Measurements from ENCODE around the gene PHYH. TPM values are rescaled to one million over a fixed set of nuclear protein-coding genes. Genes with fewer than 3 reads are reported as not detected.

PHYH gene
- total RNA-seq, 3 donors from 2014 or later, result 23.7 to 74.7 (median 26.9) TPM

GRCh38 chr10:13329565-13329964, 29.7 kb upstream of the PHYH start:
- intact Hi-C loops (cut with DNase I; ENCODE audit: low total_unique reads), result no loop called here
- Histone ChIP-seq H3K4me3 (no peak overlapping the region), H3K4me1 (no peaks in the 10 kb centered on the region), H3K27me3 (no peaks in the 10 kb centered on the region), H3K36me3 (no peaks in the 10 kb centered on the region), H3K27ac (no peak overlapping the region), H3K9me3 (no peaks in the 10 kb centered on the region)
- no peak for TF ChIP-seq CTCF (IDR thresholded peaks at IDR 0.05)
- no peak for TF ChIP-seq POLR2AphosphoS5 (IDR thresholded peaks at IDR 0.05)
- TF ChIP-seq POLR2A (IDR thresholded peaks at IDR 0.05), result no peak
- no peak for DNase-seq (ENCODE audit: low spot score in 2 of 2)

GRCh38 chr10:13328613-13329012, 28.7 kb upstream of the PHYH start:
- no peaks in the 10 kb centered on the region for H3K4me1 ChIP-seq
- H3K27ac ChIP-seq, result no peak overlapping the region
- DNase-seq (ENCODE audit: low spot score in 2 of 2), result no peak
- no peak overlapping the region for H3K4me3 ChIP-seq
- intact Hi-C loops (cut with DNase I; ENCODE audit: low total_unique reads), result no loop called here
- no peaks in the 10 kb centered on the region for H3K27me3 ChIP-seq
- H3K9me3 ChIP-seq, result no peaks in the 10 kb centered on the region
- H3K36me3 ChIP-seq, result no peaks in the 10 kb centered on the region
- TF ChIP-seq POLR2AphosphoS5 (IDR thresholded peaks at IDR 0.05) (no peak), CTCF (IDR thresholded peaks at IDR 0.05) (no peak), POLR2A (IDR thresholded peaks at IDR 0.05) (no peak)

- intact Hi-C loops (cut with DNase I; ENCODE audit: low total_unique reads), result no loop called here
- no peak for DNase-seq (ENCODE audit: low spot score in 2 of 2)
- H3K9me3 ChIP-seq, result no peaks in the 10 kb centered on the region
- no peak for TF ChIP-seq POLR2AphosphoS5 (IDR thresholded peaks at IDR 0.05)
- no peak for TF ChIP-seq POLR2A (IDR thresholded peaks at IDR 0.05)
- TF ChIP-seq CTCF (IDR thresholded peaks at IDR 0.05), result no peak
- H3K27ac ChIP-seq, result no peak overlapping the region
- no peak overlapping the region for H3K4me3 ChIP-seq
- no peaks in the 10 kb centered on the region for H3K27me3 ChIP-seq
- no peaks in the 10 kb centered on the region for H3K4me1 ChIP-seq
- H3K36me3 ChIP-seq, result no peaks in the 10 kb centered on the region
These were observed 28.3 kb upstream of the PHYH start for GRCh38 chr10:13328126-13328525.

- Histone ChIP-seq H3K27me3 (no peaks in the 10 kb centered on the region), H3K9me3 (no peaks in the 10 kb centered on the region), H3K27ac (no peak overlapping the region), H3K4me1 (no peaks in the 10 kb centered on the region), H3K4me3 (no peak overlapping the region), H3K36me3 (no peaks in the 10 kb centered on the region)
- intact Hi-C loops (cut with DNase I; ENCODE audit: low total_unique reads), result no loop called here
- no peak for TF ChIP-seq CTCF (IDR thresholded peaks at IDR 0.05)
- no peak for TF ChIP-seq POLR2AphosphoS5 (IDR thresholded peaks at IDR 0.05)
- TF ChIP-seq POLR2A (IDR thresholded peaks at IDR 0.05), result no peak
- no peak for DNase-seq (ENCODE audit: low spot score in 2 of 2)
These were observed 27.7 kb upstream of the PHYH start for GRCh38 chr10:13327534-13327933.

GRCh38 chr10:13322615-13323148, 22.8 kb upstream of the PHYH start:
- H3K4me1 ChIP-seq, result no peaks in the 10 kb centered on the region
- intact Hi-C loops (cut with DNase I; ENCODE audit: low total_unique reads), result no loop called here
- TF ChIP-seq POLR2AphosphoS5 (IDR thresholded peaks at IDR 0.05) (no peak), CTCF (IDR thresholded peaks at IDR 0.05) (no peak), POLR2A (IDR thresholded peaks at IDR 0.05) (no peak)
- no peaks in the 10 kb centered on the region for H3K36me3 ChIP-seq
- no peaks in the 10 kb centered on the region for H3K27me3 ChIP-seq
- H3K27ac ChIP-seq, result no peak overlapping the region
- no peak for DNase-seq (ENCODE audit: low spot score in 2 of 2)
- no peaks in the 10 kb centered on the region for H3K9me3 ChIP-seq
- H3K4me3 ChIP-seq, result no peak overlapping the region

All from breast epithelium (tissue), 4 donors.